ENCODE measurements around the gene SLC26A8. TPM values are rescaled to one million over a fixed set of nuclear protein-coding genes. Genes with fewer than 3 reads are reported as not detected.
A peak's percentile ranks its signal among the peaks of the same experiment; 100 is the strongest.
"Not testable (repeated sequence)": the region's sequence is repeated elsewhere in the genome, so short reads cannot be mapped to it uniquely, and the experiment has no call there.

Gene SLC26A8
- total RNA-seq, 1 donor from 2014 or later = not detected

DNA sequence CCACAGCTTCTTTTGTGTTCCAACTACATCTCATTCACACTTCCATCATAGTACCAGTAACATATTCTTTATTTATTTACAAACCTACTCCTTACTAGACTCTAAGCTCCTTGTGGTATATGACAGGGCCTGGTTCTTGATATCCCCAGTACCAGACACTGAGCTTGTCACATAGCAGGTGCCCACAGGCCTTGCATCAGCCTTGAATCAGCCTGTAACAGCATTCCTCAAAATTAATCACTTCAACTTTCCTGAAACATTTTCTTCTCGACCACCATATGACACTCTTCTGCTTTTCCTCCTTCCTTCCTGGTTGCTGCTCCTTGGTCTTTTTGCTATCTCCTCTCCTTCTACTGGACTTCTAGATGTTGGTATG is 78.8 kb downstream of the SLC26A8 start:
- DNase-seq (ENCODE audit: low read depth) = peak; percentile 33
- H3K36me3 ChIP-seq (ENCODE audit: control insufficient read depth, insufficient read depth, low read length) = no peaks in the 10 kb centered on the region
- FAIRE-seq = no peak
- H3K4me3 ChIP-seq (ENCODE audit: low read depth, low read length) = no peak overlapping the region
- TF ChIP-seq, protein P1, sequence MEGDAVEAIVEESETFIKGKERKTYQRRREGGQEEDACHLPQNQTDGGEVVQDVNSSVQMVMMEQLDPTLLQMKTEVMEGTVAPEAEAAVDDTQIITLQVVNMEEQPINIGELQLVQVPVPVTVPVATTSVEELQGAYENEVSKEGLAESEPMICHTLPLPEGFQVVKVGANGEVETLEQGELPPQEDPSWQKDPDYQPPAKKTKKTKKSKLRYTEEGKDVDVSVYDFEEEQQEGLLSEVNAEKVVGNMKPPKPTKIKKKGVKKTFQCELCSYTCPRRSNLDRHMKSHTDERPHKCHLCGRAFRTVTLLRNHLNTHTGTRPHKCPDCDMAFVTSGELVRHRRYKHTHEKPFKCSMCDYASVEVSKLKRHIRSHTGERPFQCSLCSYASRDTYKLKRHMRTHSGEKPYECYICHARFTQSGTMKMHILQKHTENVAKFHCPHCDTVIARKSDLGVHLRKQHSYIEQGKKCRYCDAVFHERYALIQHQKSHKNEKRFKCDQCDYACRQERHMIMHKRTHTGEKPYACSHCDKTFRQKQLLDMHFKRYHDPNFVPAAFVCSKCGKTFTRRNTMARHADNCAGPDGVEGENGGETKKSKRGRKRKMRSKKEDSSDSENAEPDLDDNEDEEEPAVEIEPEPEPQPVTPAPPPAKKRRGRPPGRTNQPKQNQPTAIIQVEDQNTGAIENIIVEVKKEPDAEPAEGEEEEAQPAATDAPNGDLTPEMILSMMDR (IDR thresholded peaks at IDR 0.05; ENCODE audit: insufficient read depth, low read length, severe bottlenecking) = no peak
- H3K27me3 ChIP-seq (ENCODE audit: control insufficient read depth, insufficient read depth, low read length) = no peaks in the 10 kb centered on the region

DNA sequence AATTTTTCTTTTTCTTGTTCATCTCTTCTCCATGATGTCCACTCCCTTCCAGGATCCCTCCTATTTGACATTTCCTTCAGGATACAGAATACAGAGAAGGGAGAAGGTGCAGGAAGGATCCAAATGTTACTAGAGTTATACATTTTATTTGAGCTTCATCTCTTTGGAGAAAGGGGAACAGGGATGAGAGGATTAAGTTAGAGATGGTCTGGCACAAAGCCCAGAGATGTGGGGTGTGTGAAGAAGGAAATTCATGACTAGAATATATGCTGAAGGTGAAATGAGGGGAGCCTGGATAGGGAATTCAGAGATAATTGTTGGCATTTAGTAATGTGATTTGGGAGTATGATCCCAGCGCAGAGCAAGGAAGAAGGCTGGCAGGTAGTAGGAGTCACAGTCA is 81.1 kb downstream of the SLC26A8 start:
- FAIRE-seq (no peak), DNase-seq (ENCODE audit: low read depth) (no peak)
- Histone ChIP-seq H3K36me3 (ENCODE audit: control insufficient read depth, insufficient read depth, low read length) (no peaks in the 10 kb centered on the region), H3K4me3 (ENCODE audit: low read depth, low read length) (no peak overlapping the region), H3K27me3 (ENCODE audit: control insufficient read depth, insufficient read depth, low read length) (no peaks in the 10 kb centered on the region)
- TF ChIP-seq, protein P1 (IDR thresholded peaks at IDR 0.05; ENCODE audit: insufficient read depth, low read length, severe bottlenecking) = no peak

DNA sequence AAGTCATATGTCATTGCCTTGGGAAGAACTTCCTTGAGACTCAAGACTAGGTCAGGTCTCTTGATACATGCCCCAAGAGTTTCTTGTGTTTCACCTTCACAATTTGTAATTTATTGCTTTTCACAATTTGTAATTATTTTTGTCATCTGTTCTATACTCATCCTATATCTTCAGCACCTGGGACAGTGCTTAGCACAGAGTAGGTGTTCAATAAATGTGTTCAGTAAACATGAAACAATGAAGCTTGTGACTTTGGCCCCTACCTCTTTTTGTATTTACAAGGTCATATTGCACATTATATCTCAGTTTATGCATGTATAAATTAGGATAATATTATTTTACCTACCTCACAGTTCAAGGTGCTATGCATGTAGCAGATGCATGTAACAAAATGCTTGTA is 82.1 kb downstream of the SLC26A8 start:
- H3K27me3 ChIP-seq (ENCODE audit: control insufficient read depth, insufficient read depth, low read length) = no peaks in the 10 kb centered on the region
- no peak overlapping the region for H3K4me3 ChIP-seq (ENCODE audit: low read depth, low read length)
- no peak for FAIRE-seq
- TF ChIP-seq, protein P1 (IDR thresholded peaks at IDR 0.05; ENCODE audit: insufficient read depth, low read length, severe bottlenecking) = no peak
- DNase-seq (ENCODE audit: low read depth) = no peak
- no peaks in the 10 kb centered on the region for H3K36me3 ChIP-seq (ENCODE audit: control insufficient read depth, insufficient read depth, low read length)

DNA sequence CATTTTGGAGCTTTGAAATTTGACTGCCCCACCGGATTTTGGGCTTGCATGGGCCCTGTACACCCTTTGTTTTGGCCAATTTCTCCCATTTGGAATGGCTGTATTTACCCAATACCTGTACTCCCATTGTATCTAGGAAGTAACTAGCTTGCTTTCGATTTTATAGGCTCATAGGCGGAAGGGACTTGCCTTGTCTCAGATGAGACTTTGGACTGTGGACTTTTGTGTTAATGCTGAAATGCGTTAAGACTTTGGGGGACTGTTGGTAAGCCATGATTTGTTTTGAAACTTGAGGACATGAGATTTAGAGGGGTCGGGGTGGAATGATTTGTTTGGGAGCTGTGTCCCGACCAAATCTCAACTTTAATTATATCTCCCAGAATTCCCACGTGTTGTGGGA is 83.3 kb downstream of the SLC26A8 start:
- not testable (repeated sequence) for H3K4me3 ChIP-seq (ENCODE audit: low read depth, low read length); DNase-seq (ENCODE audit: low read depth); H3K36me3 ChIP-seq (ENCODE audit: control insufficient read depth, insufficient read depth, low read length); FAIRE-seq; H3K27me3 ChIP-seq (ENCODE audit: control insufficient read depth, insufficient read depth, low read length)

DNA sequence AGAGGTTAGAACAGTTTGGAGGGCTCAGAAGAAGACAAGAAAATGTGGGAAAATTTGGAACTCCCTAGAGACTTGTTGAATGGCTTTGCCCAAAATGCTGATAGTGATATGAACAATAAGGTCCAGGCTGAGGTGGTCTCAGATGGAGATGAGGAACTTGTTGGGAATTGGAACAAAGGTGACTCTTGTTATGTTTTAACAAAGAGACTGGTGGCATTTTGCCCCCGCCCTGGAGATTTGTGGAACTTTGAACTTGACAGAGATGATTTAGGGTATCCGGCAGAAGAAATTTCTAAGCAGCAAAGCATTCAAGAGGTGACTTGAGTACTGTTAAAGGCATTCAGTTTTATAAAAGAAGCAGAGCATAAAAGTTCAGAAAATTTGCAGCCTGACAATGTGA is 84.4 kb downstream of the SLC26A8 start:
- H3K4me3 ChIP-seq (ENCODE audit: low read depth, low read length); H3K36me3 ChIP-seq (ENCODE audit: control insufficient read depth, insufficient read depth, low read length); H3K27me3 ChIP-seq (ENCODE audit: control insufficient read depth, insufficient read depth, low read length); FAIRE-seq; DNase-seq (ENCODE audit: low read depth): not testable (repeated sequence)

DNA sequence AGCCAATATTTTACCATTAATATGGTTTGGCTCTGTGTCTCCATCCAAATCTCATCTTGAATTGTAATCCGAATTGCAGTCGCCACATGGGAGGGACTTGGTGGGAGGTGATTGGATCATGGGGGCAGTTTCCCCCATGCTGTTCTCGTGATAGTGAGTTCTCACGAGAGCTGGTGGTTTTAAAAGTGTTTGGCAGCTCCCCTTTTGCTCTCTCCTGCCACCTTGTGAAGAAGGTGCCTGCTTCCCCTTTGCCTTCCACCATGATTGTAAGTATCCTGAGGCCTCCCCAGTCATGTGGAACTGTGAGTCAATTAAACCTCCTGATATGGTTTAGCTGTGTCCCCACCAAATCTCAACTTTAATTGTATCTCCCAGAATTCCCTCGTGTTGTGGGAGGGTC is 85.2 kb downstream of the SLC26A8 start:
- H3K4me3 ChIP-seq (ENCODE audit: low read depth, low read length); H3K27me3 ChIP-seq (ENCODE audit: control insufficient read depth, insufficient read depth, low read length); H3K36me3 ChIP-seq (ENCODE audit: control insufficient read depth, insufficient read depth, low read length); DNase-seq (ENCODE audit: low read depth); FAIRE-seq: not testable (repeated sequence)

DNA sequence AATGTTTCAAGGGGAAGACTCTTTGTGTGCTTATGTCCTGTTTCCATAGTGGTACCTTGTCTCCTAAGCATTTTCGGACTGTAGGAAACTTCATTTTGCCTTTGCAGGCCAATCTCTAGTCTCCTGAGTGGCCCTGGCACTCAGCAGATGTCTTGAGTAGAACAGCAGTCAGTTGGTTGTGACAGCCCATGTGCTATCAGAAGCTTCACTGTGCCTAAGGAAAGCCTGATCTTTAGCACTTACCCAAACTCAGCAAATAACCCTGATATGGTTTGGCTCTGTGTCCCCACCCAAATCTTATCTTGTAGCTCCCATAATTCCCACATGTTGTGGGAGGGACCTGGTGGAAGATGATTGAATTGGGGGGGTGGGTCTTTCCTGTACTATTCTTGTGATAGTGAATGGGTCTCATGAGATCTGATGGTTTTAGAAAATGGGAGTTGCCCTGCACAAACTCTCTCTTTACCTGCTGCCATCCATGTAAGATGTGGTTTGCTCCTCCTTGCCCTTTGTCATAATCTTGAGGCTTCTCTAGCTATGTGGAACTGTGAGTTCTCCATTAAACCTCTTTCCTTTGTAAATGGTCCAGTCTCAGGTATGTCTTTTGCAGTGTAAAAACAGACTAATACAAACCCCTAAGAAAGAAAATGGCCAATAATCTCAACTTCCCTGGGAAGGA is 87.6 kb downstream of the SLC26A8 start:
- DNase-seq (ENCODE audit: low read depth) = no peak
- H3K36me3 ChIP-seq (ENCODE audit: control insufficient read depth, insufficient read depth, low read length) = no peaks in the 10 kb centered on the region
- H3K4me3 ChIP-seq (ENCODE audit: low read depth, low read length) = no peak overlapping the region
- TF ChIP-seq, protein P1 (IDR thresholded peaks at IDR 0.05; ENCODE audit: insufficient read depth, low read length, severe bottlenecking) = no peak
- H3K27me3 ChIP-seq (ENCODE audit: control insufficient read depth, insufficient read depth, low read length) = no peaks in the 10 kb centered on the region
- no peak for FAIRE-seq
